ENCODE measurements around the gene TRH. TPM values are rescaled to one million over a fixed set of nuclear protein-coding genes. Genes with fewer than 3 reads are reported as not detected.
A peak's percentile ranks its signal among the peaks of the same experiment; 100 is the strongest.

The TRH gene
- total and polyA plus RNA-seq, 2 of the 8 experiments (the other 6 are each of a cell fraction or from before 2014, with no cell fraction given): not detected

- TF ChIP-seq RNF2 (IDR thresholded peaks at IDR 0.05; ENCODE audit: borderline replicate concordance, low read depth, low read length, missing control alignments, poor library complexity, severe bottlenecking) (peak; percentile 49), BACH1 (IDR thresholded peaks at IDR 0.05; ENCODE audit: low read length) (no peak), KDM1A (IDR thresholded peaks at IDR 0.05; ENCODE audit: borderline replicate concordance, low read length) (peak; percentile 33; the same call in 1 of the 2 replicates), SUZ12 (IDR thresholded peaks at IDR 0.05; ENCODE audit: low read length) (peak; percentile 93), SAP30 (IDR thresholded peaks at IDR 0.05; ENCODE audit: insufficient read depth, insufficient replicate concordance, low read length) (no peak), TAF7 (optimal IDR thresholded peaks at IDR 0.05; ENCODE audit: borderline replicate concordance, low read depth, low read length) (no peak), RFX5 (IDR thresholded peaks at IDR 0.05; ENCODE audit: borderline replicate concordance, low read depth, low read length) (no peak), EP300 (IDR thresholded peaks at IDR 0.05; ENCODE audit: borderline replicate concordance in 1 of 2, low read depth in 2 of 2, low read length in 2 of 2) (no peak), CREB1 (IDR thresholded peaks at IDR 0.05) (no peak), JUN (IDR thresholded peaks at IDR 0.05; ENCODE audit: low read depth, low read length) (no peak), EZH2 (IDR thresholded peaks at IDR 0.05; ENCODE audit: low read depth, low read length, severe bottlenecking) (peak; percentile 95), SP4 (IDR thresholded peaks at IDR 0.05; ENCODE audit: low read length) (no peak), NANOG (IDR thresholded peaks at IDR 0.05; ENCODE audit: insufficient read depth, low read depth, low read length, poor library complexity, severe bottlenecking) (no peak), EGR1 (IDR thresholded peaks at IDR 0.05; ENCODE audit: borderline replicate concordance, low read depth, low read length) (no peak), TEAD4 (IDR thresholded peaks at IDR 0.05; ENCODE audit: low read depth, low read length) (no peak), RBBP5 (IDR thresholded peaks at IDR 0.05; ENCODE audit: borderline replicate concordance, low read depth, low read length) (no peak), SIRT6 (IDR thresholded peaks at IDR 0.05; ENCODE audit: low read length) (no peak), BRCA1 (IDR thresholded peaks at IDR 0.05; ENCODE audit: low read depth, low read length) (no peak)
- TF ChIP-seq, protein P1, sequence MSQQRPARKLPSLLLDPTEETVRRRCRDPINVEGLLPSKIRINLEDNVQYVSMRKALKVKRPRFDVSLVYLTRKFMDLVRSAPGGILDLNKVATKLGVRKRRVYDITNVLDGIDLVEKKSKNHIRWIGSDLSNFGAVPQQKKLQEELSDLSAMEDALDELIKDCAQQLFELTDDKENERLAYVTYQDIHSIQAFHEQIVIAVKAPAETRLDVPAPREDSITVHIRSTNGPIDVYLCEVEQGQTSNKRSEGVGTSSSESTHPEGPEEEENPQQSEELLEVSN (IDR thresholded peaks at IDR 0.05): no peak
Observed at GRCh38 chr3:129974833-129975704, 549 bp downstream of the TRH start (continued).

Data from H1 (cell line).